Measurements from ENCODE around the gene ZNF544. TPM values are rescaled to one million over a fixed set of nuclear protein-coding genes. Genes with fewer than 3 reads are reported as not detected.
A peak's percentile ranks its signal among the peaks of the same experiment; 100 is the strongest.
"Not testable (repeated sequence)": the region's sequence is repeated elsewhere in the genome, so short reads cannot be mapped to it uniquely, and the experiment has no call there.

Gene ZNF544
- total RNA-seq, 1 experiment from 2014 or later = 15.5 TPM

GRCh38 chr19:58227964-58228584, 640 bp upstream of the ZNF544 start:
- DNase-seq = no peak
- peaks cover 38% of the 10 kb centered on the region for H3K9me3 ChIP-seq
- H3K27me3 ChIP-seq = no peaks in the 10 kb centered on the region
- H3K4me3 ChIP-seq = peak overlapping the region; percentile 52
- H3K36me3 ChIP-seq = peaks cover 17% of the 10 kb centered on the region

GRCh38 chr19:58229255-58229639, 533 bp downstream of the ZNF544 start:
- H3K9me3 ChIP-seq = peaks cover 30% of the 10 kb centered on the region
- peaks cover 17% of the 10 kb centered on the region for H3K36me3 ChIP-seq
- peak overlapping the region; percentile 52 for H3K4me3 ChIP-seq
- no peaks in the 10 kb centered on the region for H3K27me3 ChIP-seq
- DNase-seq = peak; percentile 6

- Histone ChIP-seq H3K27me3 (no peaks in the 10 kb centered on the region), H3K4me3 (no peak overlapping the region), H3K36me3 (peaks cover 7% of the 10 kb centered on the region), H3K9me3 (peaks cover 9% of the 10 kb centered on the region)
- DNase-seq = no peak
Measured at GRCh38 chr19:58237324-58237723, 8.6 kb downstream of the ZNF544 start.

GRCh38 chr19:58243351-58243750, 14.6 kb downstream of the ZNF544 start:
- no peak for DNase-seq
- Histone ChIP-seq H3K27me3 (no peaks in the 10 kb centered on the region), H3K4me3 (no peak overlapping the region), H3K36me3 (peaks cover 15% of the 10 kb centered on the region), H3K9me3 (peaks cover 17% of the 10 kb centered on the region)

DNA sequence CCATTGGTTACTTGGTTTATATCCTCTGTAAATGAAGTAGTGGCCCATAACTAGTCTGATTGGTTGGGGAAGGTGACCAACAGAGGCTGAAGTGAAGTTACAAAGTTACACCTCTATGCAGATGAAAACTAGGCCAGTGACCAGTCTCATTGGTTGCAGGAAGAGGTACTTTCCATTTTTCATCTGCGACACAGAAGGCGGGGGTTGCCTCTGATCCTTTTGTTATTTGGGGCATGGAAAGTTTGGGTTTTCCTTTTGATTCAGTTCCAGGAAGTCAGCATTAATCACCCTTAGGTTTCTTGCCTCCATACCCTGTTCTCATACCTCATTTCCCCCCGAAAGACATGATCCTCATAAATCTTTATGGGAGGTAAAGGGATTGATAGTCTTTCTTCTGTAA, 20.2 kb downstream of the ZNF544 start:
- Histone ChIP-seq H3K4me3 (no peak overlapping the region), H3K36me3 (peaks cover 23% of the 10 kb centered on the region), H3K9me3 (peaks cover 62% of the 10 kb centered on the region), H3K27me3 (no peaks in the 10 kb centered on the region)
- no peak for DNase-seq

DNA sequence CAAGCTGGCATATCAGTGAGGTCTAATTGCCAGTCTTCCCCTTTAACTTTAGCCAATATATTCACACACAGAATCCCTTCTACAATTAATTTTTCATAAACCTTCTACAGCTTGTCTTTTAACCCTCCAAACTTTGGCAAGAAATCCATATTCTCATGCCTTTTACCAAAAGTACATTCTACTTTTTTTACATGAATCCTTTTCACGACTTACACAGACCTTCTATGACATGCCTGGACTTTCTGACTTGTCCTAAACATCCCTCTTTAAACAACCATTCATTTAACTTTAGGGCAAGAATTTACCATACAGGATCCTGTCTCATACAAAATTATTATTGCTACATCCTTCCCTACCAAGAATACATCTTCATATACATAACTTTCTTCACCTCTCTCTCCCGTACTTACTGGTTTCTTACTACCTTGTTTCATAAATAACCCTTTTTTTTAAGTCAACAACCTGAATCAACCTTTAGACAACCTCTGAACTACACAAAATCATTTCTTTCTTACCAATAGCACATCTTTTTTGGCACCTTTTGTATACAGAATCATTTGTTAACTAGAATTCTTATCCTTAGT, 23.5 kb downstream of the ZNF544 start:
- no peaks in the 10 kb centered on the region for H3K27me3 ChIP-seq
- no peak for DNase-seq
- H3K4me3 ChIP-seq = no peak overlapping the region
- H3K9me3 ChIP-seq = peaks cover 62% of the 10 kb centered on the region
- H3K36me3 ChIP-seq = peaks cover 20% of the 10 kb centered on the region

DNA sequence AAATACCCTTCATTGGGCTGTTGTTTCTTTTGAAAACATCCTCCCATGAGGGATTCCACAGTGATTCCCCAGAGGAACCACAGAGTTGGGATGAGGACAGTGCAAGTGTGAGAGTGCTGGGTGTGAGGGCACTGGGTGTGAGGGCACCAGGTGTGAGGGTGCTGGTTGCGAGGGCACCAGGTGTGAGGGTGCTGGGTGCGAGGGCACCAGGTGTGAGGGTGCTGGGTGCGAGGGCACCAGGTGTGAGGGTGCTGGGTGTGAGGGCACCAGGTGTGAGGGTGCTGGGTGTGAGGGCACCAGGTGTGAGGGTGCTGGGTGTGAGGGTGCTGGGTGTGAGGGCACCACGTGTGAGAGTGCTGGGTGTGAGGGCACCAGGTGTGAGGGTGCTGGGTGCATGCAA, 29.5 kb downstream of the ZNF544 start:
- not testable (repeated sequence) for H3K4me3 ChIP-seq, H3K27me3 ChIP-seq, DNase-seq
- H3K36me3 ChIP-seq = peaks cover 40% of the 10 kb centered on the region
- peaks cover 73% of the 10 kb centered on the region for H3K9me3 ChIP-seq

- Histone ChIP-seq H3K4me3 (no peak overlapping the region), H3K36me3 (peaks cover 52% of the 10 kb centered on the region), H3K9me3 (peaks cover 69% of the 10 kb centered on the region), H3K27me3 (no peaks in the 10 kb centered on the region)
- no peak for DNase-seq
Measured at GRCh38 chr19:58261600-58261967, 32.9 kb downstream of the ZNF544 start.

- Histone ChIP-seq H3K4me3 (no peak overlapping the region), H3K9me3 (peaks cover 72% of the 10 kb centered on the region), H3K27me3 (no peaks in the 10 kb centered on the region), H3K36me3 (peaks cover 57% of the 10 kb centered on the region)
- DNase-seq = no peak
Measured at GRCh38 chr19:58261968-58262921, 33.5 kb downstream of the ZNF544 start.

- peaks cover 67% of the 10 kb centered on the region for H3K9me3 ChIP-seq
- H3K4me3 ChIP-seq = no peak overlapping the region
- no peaks in the 10 kb centered on the region for H3K27me3 ChIP-seq
- peaks cover 56% of the 10 kb centered on the region for H3K36me3 ChIP-seq
- DNase-seq = no peak
Measured at GRCh38 chr19:58262922-58263296, 34.2 kb downstream of the ZNF544 start.

- Histone ChIP-seq H3K27me3 (no peaks in the 10 kb centered on the region), H3K4me3 (no peak overlapping the region), H3K9me3 (peaks cover 59% of the 10 kb centered on the region), H3K36me3 (peaks cover 46% of the 10 kb centered on the region)
- no peak for DNase-seq
Measured at GRCh38 chr19:58265100-58265499, 36.4 kb downstream of the ZNF544 start.

GRCh38 chr19:58268344-58268743, 39.6 kb downstream of the ZNF544 start:
- Histone ChIP-seq H3K4me3 (no peak overlapping the region), H3K36me3 (peaks cover 30% of the 10 kb centered on the region; the same call in 1 of the 2 replicates), H3K9me3 (peaks cover 43% of the 10 kb centered on the region), H3K27me3 (no peaks in the 10 kb centered on the region)
- DNase-seq = no peak

GRCh38 chr19:58274771-58275201, 46.1 kb downstream of the ZNF544 start:
- peak; percentile 45 for DNase-seq
- H3K4me3 ChIP-seq = no peak overlapping the region
- no peaks in the 10 kb centered on the region for H3K27me3 ChIP-seq
- peaks cover 42% of the 10 kb centered on the region for H3K9me3 ChIP-seq
- peaks cover 18% of the 10 kb centered on the region for H3K36me3 ChIP-seq

- Histone ChIP-seq H3K27me3 (no peaks in the 10 kb centered on the region), H3K36me3 (peaks cover 24% of the 10 kb centered on the region), H3K4me3 (no peak overlapping the region), H3K9me3 (peaks cover 46% of the 10 kb centered on the region)
- no peak for DNase-seq
Measured at GRCh38 chr19:58275564-58275963, 46.9 kb downstream of the ZNF544 start.

DNA sequence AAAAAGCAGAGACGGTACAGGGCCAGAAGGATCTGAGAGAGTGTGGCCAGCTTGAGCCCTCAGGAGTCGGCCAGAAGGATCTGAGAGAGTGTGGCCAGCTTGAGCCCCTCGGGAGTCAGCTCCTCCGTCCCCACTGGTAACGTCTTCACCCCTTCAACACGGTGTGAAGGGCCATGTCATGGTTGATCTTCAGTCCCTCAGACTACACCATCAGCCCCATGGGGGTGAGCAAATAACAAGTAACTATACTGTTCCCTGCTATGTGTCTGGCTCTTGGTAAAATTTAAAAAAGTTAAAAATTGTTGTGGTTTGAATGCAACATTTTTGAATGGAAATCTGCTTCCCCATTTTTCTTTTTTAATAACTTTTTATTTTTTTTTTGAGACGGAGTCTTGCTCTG, 48.5 kb downstream of the ZNF544 start:
- H3K36me3 ChIP-seq = peaks cover 28% of the 10 kb centered on the region
- DNase-seq = no peak
- no peaks in the 10 kb centered on the region for H3K27me3 ChIP-seq
- H3K9me3 ChIP-seq = peaks cover 42% of the 10 kb centered on the region
- no peak overlapping the region for H3K4me3 ChIP-seq

GRCh38 chr19:58277748-58278540, 49.2 kb downstream of the ZNF544 start:
- peaks cover 28% of the 10 kb centered on the region for H3K36me3 ChIP-seq
- no peaks in the 10 kb centered on the region for H3K27me3 ChIP-seq
- H3K9me3 ChIP-seq = peaks cover 42% of the 10 kb centered on the region
- DNase-seq = no peak
- peak overlapping the region; percentile 78 for H3K4me3 ChIP-seq

All from MG63 (cell line).